Renal cortex interstitium (tissue), 11 donors: ENCODE measurements around the gene MAPK1. TPM values are rescaled to one million over a fixed set of nuclear protein-coding genes. Genes with fewer than 3 reads are reported as not detected.
"Not testable (repeated sequence)": the region's sequence is repeated elsewhere in the genome, so short reads cannot be mapped to it uniquely, and the experiment has no call there.

Experiments used
- DNase-seq, 11 donors: peaks; one replicate each; pipeline ENCODE4 v3.0.0-alpha.2; 2013; ENCODE audit warnings: low read depth in 9 of 11, low spot score in 4 of 11; ENCODE audit errors: extremely low read depth in 1 of 11
- polyA plus RNA-seq, 3 donors: library from polyadenylated mRNA; unstranded; fragments of 120-200 nt; gene quantifications; one replicate each; pipeline ENCODE4 v1.2.1, GENCODE V29; 2013; ENCODE audit not compliant: insufficient read length in 3 of 3

The MAPK1 gene
- polyA plus RNA-seq, 3 donors = 121 to 140 (median 128) TPM

- not testable (repeated sequence) for DNase-seq
Observed at GRCh38 chr22:21896275-21896674, 28.8 kb upstream of the MAPK1 start.

DNA sequence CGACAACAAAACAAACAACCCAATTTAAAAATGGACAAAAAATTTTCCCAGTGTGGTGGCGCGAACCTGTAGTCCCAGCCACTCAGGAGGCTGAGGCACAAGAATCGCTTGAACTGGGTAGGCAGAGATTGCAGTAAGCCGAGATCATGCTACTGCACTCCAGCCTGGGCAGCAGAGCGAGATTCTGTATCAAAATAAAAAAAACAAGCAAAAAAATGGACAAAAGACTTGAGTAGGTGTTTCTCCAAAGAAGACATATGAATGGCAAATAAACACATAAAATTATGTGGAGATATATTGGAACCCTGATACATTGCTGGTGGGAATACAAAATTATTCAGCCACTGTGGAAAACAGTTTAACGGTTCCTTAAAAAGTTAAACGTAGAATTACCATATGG, 27.4 kb upstream of the MAPK1 start:
- DNase-seq = no peak

DNA sequence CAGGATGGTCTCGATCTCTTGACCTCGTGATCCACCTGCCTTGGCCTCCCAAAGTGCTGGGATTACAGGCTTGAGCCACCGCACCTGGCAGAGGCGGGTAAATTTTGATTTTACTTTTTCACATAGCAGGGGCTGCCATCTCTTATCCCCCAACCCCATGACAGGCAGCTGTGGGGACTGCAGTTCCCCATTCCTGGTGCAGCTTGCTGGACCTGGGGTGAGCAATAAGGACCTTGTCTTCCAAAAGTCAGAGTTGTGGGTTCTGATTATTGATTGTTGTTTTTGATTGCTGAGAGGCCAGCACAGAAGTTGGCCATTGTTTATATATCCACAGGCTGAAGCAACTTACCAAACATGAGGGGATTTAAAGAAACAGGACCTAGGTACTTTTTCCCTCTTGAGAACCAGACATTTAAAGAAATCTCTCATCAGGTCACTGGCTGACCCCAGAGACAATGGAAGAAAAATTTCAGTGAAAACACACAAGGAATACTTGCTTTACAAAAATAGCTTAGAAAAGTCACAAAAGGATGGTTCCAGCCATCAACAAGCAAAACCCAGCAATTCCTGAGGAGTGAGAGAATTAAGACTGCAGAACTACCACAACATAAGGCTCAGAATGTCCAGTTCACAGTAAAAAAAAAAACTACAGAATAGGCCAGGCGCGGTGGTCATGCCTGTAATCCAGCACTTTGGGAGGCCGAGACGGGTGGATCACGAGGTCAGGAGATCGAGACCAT, 22.0 kb upstream of the MAPK1 start:
- DNase-seq = no peak

GRCh38 chr22:21887841-21888240, 20.4 kb upstream of the MAPK1 start:
- DNase-seq = no peak

DNA sequence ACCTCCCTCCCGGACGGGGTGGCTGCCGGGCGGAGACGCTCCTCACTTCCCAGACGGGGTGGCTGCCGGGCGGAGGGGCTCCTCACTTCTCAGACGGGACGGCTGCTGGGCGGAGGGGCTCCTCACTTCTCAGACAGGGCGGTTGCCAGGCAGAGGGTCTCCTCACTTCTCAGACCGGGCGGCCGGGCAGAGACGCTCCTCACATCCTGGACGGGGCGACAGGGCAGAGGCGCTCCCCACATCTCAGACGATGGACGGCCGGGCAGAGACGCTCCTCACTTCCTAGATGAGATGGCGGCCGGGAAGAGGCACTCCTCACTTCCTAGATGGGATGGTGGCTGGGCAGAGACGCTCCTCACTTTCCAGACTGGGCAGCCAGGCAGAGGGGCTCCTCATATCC, 16.5 kb upstream of the MAPK1 start:
- not testable (repeated sequence) for DNase-seq

DNA sequence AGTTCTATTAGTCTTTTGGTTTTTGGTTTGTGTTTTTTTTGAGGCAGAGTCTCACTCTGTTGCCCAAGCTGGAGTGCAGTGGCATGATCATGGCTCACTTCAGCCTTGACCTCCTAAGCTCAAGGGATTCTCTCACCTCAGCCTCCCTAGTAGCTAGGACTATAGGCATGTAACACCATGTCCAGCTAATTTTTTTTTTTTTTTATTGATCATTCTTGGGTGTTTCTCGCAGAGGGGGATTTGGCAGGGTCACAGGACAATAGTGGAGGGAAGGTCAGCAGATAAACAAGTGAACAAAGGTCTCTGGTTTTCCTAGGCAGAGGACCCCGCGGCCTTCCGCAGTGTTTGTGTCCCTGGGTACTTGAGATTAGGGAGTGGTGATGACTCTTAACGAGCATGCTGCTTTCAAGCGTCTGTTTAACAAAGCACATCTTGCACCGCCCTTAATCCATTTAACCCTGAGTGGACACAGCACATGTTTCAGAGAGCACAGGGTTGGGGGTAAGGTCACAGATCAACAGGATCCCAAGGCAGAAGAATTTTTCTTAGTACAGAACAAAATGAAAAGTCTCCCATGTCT, 15.4 kb upstream of the MAPK1 start:
- not testable (repeated sequence) for DNase-seq

DNA sequence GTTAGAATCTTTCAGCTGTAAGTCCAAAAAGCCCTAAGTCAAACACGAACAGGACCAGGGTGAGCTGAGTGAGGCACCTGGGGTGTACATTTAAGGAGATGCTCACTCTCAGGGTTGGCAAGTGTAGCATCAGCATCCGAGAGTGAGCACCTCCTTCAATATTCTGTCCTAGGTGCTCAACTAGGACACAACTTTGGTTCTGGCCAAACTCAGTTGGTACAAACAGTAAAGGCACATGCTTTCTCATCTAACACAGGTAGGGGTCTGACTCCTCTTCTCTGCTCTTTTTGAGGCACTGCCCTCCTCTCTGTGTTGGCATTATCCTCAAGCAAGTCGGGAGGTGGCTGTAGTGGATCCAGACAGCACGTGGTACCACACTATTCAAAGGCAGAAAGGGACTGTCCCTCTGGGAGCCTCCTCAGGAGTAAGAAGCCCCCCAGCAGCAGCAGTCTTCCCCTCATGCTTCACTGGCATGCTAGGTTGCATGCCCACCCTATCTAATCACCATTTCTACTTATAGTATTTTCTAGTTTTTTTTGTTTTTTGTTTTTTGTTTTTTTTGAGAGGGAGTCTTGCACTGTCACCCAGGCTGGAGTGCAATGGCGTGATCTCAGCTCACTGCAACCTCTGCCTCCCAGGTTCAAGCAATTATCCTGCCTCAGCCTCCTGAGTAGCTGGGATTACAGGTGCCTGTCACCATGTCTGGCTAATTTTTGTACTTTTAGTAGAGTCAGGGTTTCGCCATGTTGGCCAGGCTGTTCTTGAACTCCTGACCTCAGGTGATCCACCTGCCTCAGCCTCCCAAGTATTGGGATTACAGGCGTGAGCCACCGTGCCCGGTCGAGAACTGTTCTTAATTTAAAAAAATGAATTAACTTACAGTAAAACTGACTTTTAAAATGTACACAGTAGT, 14.7 kb upstream of the MAPK1 start:
- DNase-seq = no peak

GRCh38 chr22:21876486-21877176, 9.2 kb upstream of the MAPK1 start:
- no peak for DNase-seq

DNA sequence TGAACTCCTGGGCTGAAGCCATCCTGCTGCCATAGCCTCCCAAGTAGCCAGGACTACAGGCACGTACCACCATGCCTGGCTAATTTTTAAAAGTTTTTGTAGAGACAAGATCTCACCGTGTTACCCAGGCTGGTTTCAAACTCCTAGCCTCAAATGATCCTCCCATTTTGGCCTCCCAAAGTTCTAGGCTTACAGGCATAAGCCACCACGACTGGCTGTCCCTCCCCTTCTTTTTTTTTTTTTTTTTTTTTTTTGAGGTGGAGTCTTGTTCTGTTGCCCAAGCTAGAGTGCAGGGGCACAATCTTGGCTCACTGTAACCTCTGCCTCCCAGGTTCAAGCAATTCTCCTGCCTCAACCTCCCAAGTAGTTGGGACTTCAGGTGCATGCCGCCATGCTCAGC, 7.5 kb upstream of the MAPK1 start:
- not testable (repeated sequence) for DNase-seq

- DNase-seq = no peak
Observed at GRCh38 chr22:21873619-21874018, 6.2 kb upstream of the MAPK1 start.

DNA sequence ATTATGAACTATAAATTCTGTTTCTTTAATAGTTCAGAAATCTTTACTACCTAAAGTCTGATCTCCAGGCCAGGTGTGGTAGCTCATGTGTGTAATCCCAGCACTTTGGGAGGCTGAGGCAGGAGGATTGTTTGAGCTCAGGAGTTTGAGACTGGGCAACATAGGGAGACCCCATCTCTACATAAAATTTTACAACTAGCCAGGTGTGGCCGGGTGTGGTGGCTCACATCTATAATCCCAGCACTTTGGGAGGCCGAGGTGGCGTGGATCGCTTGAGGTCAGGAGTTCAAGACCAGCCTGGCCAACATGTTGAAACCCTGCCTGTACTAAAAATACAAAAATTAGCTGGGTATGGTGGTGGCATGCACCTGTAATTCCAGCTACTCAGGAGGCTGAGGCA, 5.3 kb upstream of the MAPK1 start:
- not testable (repeated sequence) for DNase-seq

DNA sequence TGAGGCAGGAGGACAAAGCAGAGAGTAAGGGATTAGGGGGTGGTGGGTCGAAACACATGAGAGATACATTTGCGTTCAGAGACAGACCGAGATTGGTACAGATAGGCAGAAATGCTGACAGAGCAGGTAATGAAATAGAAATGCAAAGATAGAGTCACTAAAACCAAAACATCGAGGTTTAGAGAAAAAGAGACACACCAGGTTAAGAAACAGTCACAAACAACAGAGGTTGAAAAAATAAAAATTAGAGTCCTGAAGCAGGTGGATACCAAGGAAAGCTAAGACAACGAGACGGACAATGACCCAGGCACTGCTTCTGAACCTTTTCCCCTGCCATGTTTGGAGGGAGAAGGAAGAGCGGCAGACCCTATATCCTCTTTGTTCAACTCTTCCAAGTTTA, 1.2 kb upstream of the MAPK1 start:
- no peak for DNase-seq

- peak in 7 of 11 donors; percentile 7 to 37 (median 29) for DNase-seq
Observed at GRCh38 chr22:21866833-21867527, 465 bp downstream of the MAPK1 start.

GRCh38 chr22:21865041-21865440, 2.4 kb downstream of the MAPK1 start:
- peak in 3 of 11 donors; percentile 11 to 14 (median 14) for DNase-seq

DNA sequence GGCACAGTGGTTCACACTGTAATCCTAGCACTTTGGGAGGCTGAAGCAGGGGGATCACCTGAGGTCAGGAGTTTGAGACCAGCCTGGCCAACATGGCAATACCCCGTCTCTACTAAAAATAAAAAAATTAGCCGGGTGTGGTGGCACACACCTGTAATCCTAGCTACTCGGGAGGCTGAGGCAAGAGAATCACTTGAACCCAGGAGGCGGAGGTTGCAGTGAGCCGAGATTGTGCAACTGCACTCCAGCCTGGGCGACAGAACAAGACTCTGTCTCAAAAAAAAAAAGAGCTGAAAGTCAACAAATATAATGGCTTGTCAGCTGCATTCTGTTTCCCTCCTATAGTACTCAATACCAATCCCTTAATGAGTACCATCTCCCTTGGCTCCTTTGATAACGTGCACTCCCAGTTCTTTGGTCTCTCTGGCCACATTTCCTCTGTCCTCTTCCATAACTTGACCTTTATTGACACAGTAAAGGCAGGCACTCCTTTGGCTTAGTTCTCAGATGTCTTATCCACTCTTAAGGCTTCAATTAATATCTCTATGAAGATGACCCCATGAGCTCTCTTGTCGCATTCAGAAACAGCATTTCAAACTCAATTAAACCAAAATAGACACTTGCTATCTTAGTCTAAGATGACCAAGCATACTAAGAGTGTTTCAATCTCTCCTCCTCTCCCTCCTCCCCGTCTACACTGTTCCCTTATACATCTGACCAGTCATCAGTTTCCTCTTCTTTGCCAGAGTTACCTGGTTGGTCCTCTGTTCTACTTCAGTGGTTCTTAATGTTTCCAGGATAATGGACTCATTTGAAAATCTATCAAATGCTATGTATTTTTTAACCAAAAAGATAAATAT, 4.8 kb downstream of the MAPK1 start:
- no peak for DNase-seq

DNA sequence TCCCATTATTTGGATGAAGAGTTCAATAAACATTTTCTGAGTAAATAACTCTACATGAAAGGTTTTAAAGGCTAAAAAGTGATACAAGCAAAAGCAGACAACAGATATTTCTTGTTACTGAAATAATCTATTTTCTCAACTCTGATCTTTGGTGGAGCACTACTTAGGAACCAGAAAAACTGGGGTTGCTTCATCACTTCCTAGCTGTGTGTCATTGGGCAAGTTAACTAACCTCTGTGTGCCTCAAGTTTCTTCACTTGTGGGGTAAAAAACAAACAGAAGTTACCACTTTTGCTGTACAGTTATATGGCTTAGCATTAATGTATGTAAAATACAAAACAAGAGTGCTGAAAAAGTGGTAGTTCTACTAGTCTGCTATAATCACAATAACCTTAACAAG, 5.6 kb downstream of the MAPK1 start:
- DNase-seq = no peak

- no peak for DNase-seq
Observed at GRCh38 chr22:21861264-21861848, 6.1 kb downstream of the MAPK1 start.
